ENCODE measurements around the gene GNB1L. TPM values are rescaled to one million over a fixed set of nuclear protein-coding genes. Genes with fewer than 3 reads are reported as not detected.

GNB1L gene
- total RNA-seq, 4 donors from 2014 or later = 1.8 to 5.1 (median 4.5) TPM

GRCh38 chr22:19867617-19868016 lies 12.9 kb upstream of the GNB1L start:
- intact Hi-C loops (cut with DNase I) = no loop called here
- no peaks in the 10 kb centered on the region for H3K36me3 ChIP-seq
- H3K27ac ChIP-seq = no peak overlapping the region
- H3K4me3 ChIP-seq (replicated peaks in 1 of 3) = no peak overlapping the region
- no peak for TF ChIP-seq CTCF (IDR thresholded peaks at IDR 0.05)
- TF ChIP-seq POLR2A (IDR thresholded peaks at IDR 0.05) = no peak
- DNase-seq = peak in 1 of 2 donors; percentile 0
- 94 to 95% methylated on average over 7 of the region's 7 CpGs for WGBS, 2 donors
- no peaks in the 10 kb centered on the region for H3K9me3 ChIP-seq
- H3K27me3 ChIP-seq = no peaks in the 10 kb centered on the region
- peaks cover 0 to under 1% of the 10 kb centered on the region in 2 donors for H3K4me1 ChIP-seq

GRCh38 chr22:19866665-19867009 lies 12.0 kb upstream of the GNB1L start:
- no peak overlapping the region for H3K27ac ChIP-seq
- TF ChIP-seq POLR2A (IDR thresholded peaks at IDR 0.05) (no peak), CTCF (IDR thresholded peaks at IDR 0.05) (no peak)
- 94 to 95% methylated on average over 3 of the region's 3 CpGs for WGBS, 2 donors
- no peak overlapping the region for H3K4me3 ChIP-seq (replicated peaks in 1 of 3)
- no peak for DNase-seq
- no peaks in the 10 kb centered on the region for H3K9me3 ChIP-seq
- H3K36me3 ChIP-seq = no peaks in the 10 kb centered on the region
- no peaks in the 10 kb centered on the region for H3K4me1 ChIP-seq
- intact Hi-C loops (cut with DNase I) = no loop called here
- no peaks in the 10 kb centered on the region for H3K27me3 ChIP-seq

- Histone ChIP-seq H3K27me3 (no peaks in the 10 kb centered on the region), H3K4me3 (replicated peaks in 1 of 3) (no peak overlapping the region), H3K4me1 (no peaks in the 10 kb centered on the region), H3K9me3 (no peaks in the 10 kb centered on the region), H3K36me3 (no peaks in the 10 kb centered on the region), H3K27ac (no peak overlapping the region)
- intact Hi-C loops (cut with DNase I) = no loop called here
- 88 to 90% methylated on average over 12 of the region's 12 CpGs for WGBS, 2 donors
- DNase-seq = no peak
- TF ChIP-seq CTCF (IDR thresholded peaks at IDR 0.05) = no peak
- no peak for TF ChIP-seq POLR2A (IDR thresholded peaks at IDR 0.05)
Observed at GRCh38 chr22:19865141-19865829, 10.6 kb upstream of the GNB1L start.

- H3K4me3 ChIP-seq (replicated peaks in 1 of 3) = no peak overlapping the region
- no peaks in the 10 kb centered on the region for H3K36me3 ChIP-seq
- H3K27ac ChIP-seq = no peak overlapping the region
- no peaks in the 10 kb centered on the region for H3K9me3 ChIP-seq
- no peaks in the 10 kb centered on the region for H3K4me1 ChIP-seq
- DNase-seq = no peak
- H3K27me3 ChIP-seq = no peaks in the 10 kb centered on the region
- 93 to 95% methylated on average over 5 of the region's 5 CpGs for WGBS, 2 donors
- intact Hi-C loops (cut with DNase I) = no loop called here
- TF ChIP-seq POLR2A (IDR thresholded peaks at IDR 0.05) (no peak), CTCF (IDR thresholded peaks at IDR 0.05) (no peak)
Observed at GRCh38 chr22:19864538-19865106, 9.9 kb upstream of the GNB1L start.

GRCh38 chr22:19863571-19863970 lies 8.9 kb upstream of the GNB1L start:
- Histone ChIP-seq H3K27me3 (no peaks in the 10 kb centered on the region), H3K9me3 (no peaks in the 10 kb centered on the region), H3K4me1 (no peaks in the 10 kb centered on the region), H3K4me3 (replicated peaks in 1 of 3) (no peak overlapping the region), H3K27ac (no peak overlapping the region), H3K36me3 (no peaks in the 10 kb centered on the region)
- DNase-seq = no peak
- 86 to 95% methylated on average over 5 of the region's 5 CpGs for WGBS, 2 donors
- intact Hi-C loops (cut with DNase I) = no loop called here
- TF ChIP-seq POLR2A (IDR thresholded peaks at IDR 0.05) = no peak
- no peak for TF ChIP-seq CTCF (IDR thresholded peaks at IDR 0.05)
